K562 (cell line): Measurements from ENCODE around the gene PTOV1. TPM values are rescaled to one million over a fixed set of nuclear protein-coding genes. Genes with fewer than 3 reads are reported as not detected.

Experiments used
- ATF4 ChIP-seq: fragments of 450-650 bp; formaldehyde crosslinking; IDR thresholded peaks from 2 replicates; pipeline ENCODE4 v1.4.0; 2022; ENCODE audit warnings: mild to moderate bottlenecking, moderate library complexity
- BDP1 ChIP-seq: IDR thresholded peaks from 3 replicates; pipeline ENCODE4 v1.6.1; 2011; ENCODE audit not compliant: insufficient read length, insufficient read depth
- CBFA2T2 ChIP-seq: fragments of 450-650 bp; conservative IDR thresholded peaks from 2 replicates; pipeline ENCODE4 v1.6.1; 2017; ENCODE audit warnings: mild to moderate bottlenecking
- EZH2 ChIP-seq: IDR thresholded peaks from 2 replicates; pipeline ENCODE4 v1.6.1; 2012; ENCODE audit warnings: low read depth, mild to moderate bottlenecking, inconsistent platforms, low read length, borderline replicate concordance
- FUS ChIP-seq: fragments of 200-400 bp; formaldehyde crosslinking; optimal IDR thresholded peaks from 2 replicates; pipeline ENCODE3; 2017; ENCODE audit warnings: low read depth, low read length
- GABPB2 ChIP-seq: fragments of 250-450 bp; sonication (Bioruptor Pico); conservative IDR thresholded peaks from 2 replicates; pipeline ENCODE4 v1.5.1; 2021; ENCODE audit warnings: mild to moderate bottlenecking
- GTF2F1 ChIP-seq: IDR thresholded peaks from 2 replicates; pipeline ENCODE4 v1.6.1; 2011; ENCODE audit warnings: low read depth, low read length, improper control_type of control experiment
- HDAC2 ChIP-seq: fragments of 450-650 bp; IDR thresholded peaks from 2 replicates; pipeline ENCODE4 v1.6.1; 2016; ENCODE audit warnings: mild to moderate bottlenecking
- KLF10 ChIP-seq: fragments of 250-450 bp; sonication (Bioruptor Pico); IDR thresholded peaks from 2 replicates; pipeline ENCODE4 v1.6.1; 2021; ENCODE audit warnings: matching md5 sums
- MED1 ChIP-seq: sonication (generic); formaldehyde crosslinking; IDR thresholded peaks from 2 replicates; pipeline ENCODE4 v1.8.1; 2023; ENCODE audit warnings: missing genetic modification reagents, borderline replicate concordance
- MXD1 ChIP-seq: fragments of 250-450 bp; sonication (Bioruptor Pico); IDR thresholded peaks from 2 replicates; pipeline ENCODE4 v1.8.0; 2021; ENCODE audit warnings: borderline replicate concordance, mild to moderate bottlenecking, moderate library complexity; ENCODE audit not compliant: poor library complexity, severe bottlenecking
- RREB1 ChIP-seq: fragments of 250-450 bp; sonication (Bioruptor Pico); IDR thresholded peaks from 2 replicates; pipeline ENCODE4 v1.4.0; 2020
- SUPT5H ChIP-seq: fragments of 450-650 bp; IDR thresholded peaks from 2 replicates; pipeline ENCODE4 v1.6.1; 2016
- THRA ChIP-seq: fragments of 450-650 bp; IDR thresholded peaks from 2 replicates; pipeline ENCODE4 v1.6.1; 2017; ENCODE audit warnings: mild to moderate bottlenecking, moderate library complexity
- ZBTB43 ChIP-seq: sonication (generic); formaldehyde crosslinking; IDR thresholded peaks from 2 replicates; pipeline ENCODE4 v1.8.0; 2023; ENCODE audit warnings: mild to moderate bottlenecking, missing genetic modification reagents
- ZSCAN32 ChIP-seq: fragments of 450-650 bp; formaldehyde crosslinking; IDR thresholded peaks from 2 replicates; pipeline ENCODE4 v1.4.0; 2020; ENCODE audit warnings: mild to moderate bottlenecking, moderate library complexity
- polyA plus RNA-seq, 8 experiments: library from polyadenylated mRNA; depleted of rRNA in 4 of 8; stranded (reverse) in 5 of 8; unstranded in 3 of 8; fragments of >200 nt; fragmentation: Nextera tagmentation in 2 of 8; fragmentation: Illumina TruSeq in 1 of 8; extraction: Ambion mirVana in 2 of 8; extraction: Trizol in 1 of 8; gene quantifications; 2 replicates each; pipeline versions ENCODE4 v1.2.1 to v1.2.3, GENCODE V29; 2011 to 2014; ENCODE audit warnings: inconsistent platforms in 1 of 8, missing spikeins in 1 of 8
- total RNA-seq, 7 experiments: library from RNA; depleted of rRNA in 6 of 7; stranded (reverse); fragments of >200 nt in 6 of 7; fragmentation: Illumina TruSeq in 2 of 7; extraction: Trizol in 2 of 7; gene quantifications; 2 replicates each; pipeline versions ENCODE4 v1.2.1 to v1.2.3, GENCODE V29; 2011 to 2021; ENCODE audit warnings: low replicate concordance in 1 of 7

Gene PTOV1
- total and polyA plus RNA-seq, 9 of the 15 experiments (the other 6 are each of a cell fraction or from before 2014, with no cell fraction given) = 4.9 to 169 (median 43.5) TPM

GRCh38 chr19:49866933-49867782, 16.2 kb downstream of the PTOV1 start, which contains the start of gene PNKP (continued):
- TF ChIP-seq MED1 (CRISPR knock-in tag) (no peak), THRA (no peak), KLF10 (CRISPR knock-in tag) (no peak), SUPT5H (peak; percentile 92), ZSCAN32 (CRISPR knock-in tag) (no peak), HDAC2 (peak; percentile 75; the same call in 1 of the 2 replicates), ATF4 (no peak), GABPB2 (CRISPR knock-in tag) (no peak), FUS (peak; percentile 30), MXD1 (CRISPR knock-in tag) (no peak), RREB1 (CRISPR knock-in tag) (no peak; the same call in 1 of the 2 replicates), ZBTB43 (CRISPR knock-in tag) (no peak), EZH2 (no peak), BDP1 (no peak), CBFA2T2 (no peak), GTF2F1 (0 out of 2 replicates have a peak, but pooled peaks have one; percentile 24)
